ENCODE data around the gene ZNF438.
A peak's percentile ranks its signal among the peaks of the same experiment; 100 is the strongest.
"Not testable (repeated sequence)": the region's sequence is repeated elsewhere in the genome, so short reads cannot be mapped to it uniquely, and the experiment has no call there.

The ZNF438 gene

DNA sequence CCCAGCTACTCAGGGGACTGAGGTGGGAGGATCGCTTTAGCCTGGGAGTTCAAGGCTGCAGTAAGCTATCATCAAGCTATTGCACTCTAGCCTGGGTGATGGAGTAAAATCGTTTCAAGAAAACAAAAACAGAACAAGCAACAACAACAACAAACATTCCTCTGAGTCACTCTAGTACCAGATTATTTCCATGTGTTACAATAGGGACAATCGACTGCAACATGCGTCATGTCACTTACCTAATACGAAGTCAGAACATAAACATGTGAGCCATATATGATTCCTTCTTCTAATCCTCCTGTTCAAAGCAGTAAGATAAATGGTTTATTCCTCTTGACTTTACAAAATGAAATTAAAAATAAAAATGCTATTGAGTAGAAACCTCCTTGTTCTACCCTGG, 57.3 kb downstream of the ZNF438 start:
- Mint-ChIP-seq H3K4me1 (peaks cover 3% of the 10 kb centered on the region), H3K4me3 (no peak overlapping the region), H3K27ac (no peak overlapping the region), H3K9me3 (no peaks in the 10 kb centered on the region), H3K27me3 (no peaks in the 10 kb centered on the region), H3K36me3 (ENCODE audit: low read depth) (peaks cover 3% of the 10 kb centered on the region)
- no peak for DNase-seq
- ATAC-seq, result no peak

GRCh38 chr10:30973737-30974136, 57.9 kb downstream of the ZNF438 start:
- Mint-ChIP-seq H3K27ac (no peak overlapping the region), H3K27me3 (no peaks in the 10 kb centered on the region), H3K4me1 (peaks cover 5% of the 10 kb centered on the region), H3K9me3 (no peaks in the 10 kb centered on the region), H3K36me3 (ENCODE audit: low read depth) (no peaks in the 10 kb centered on the region), H3K4me3 (no peak overlapping the region)
- DNase-seq (no peak), ATAC-seq (no peak)

GRCh38 chr10:30970760-30971460, 60.8 kb downstream of the ZNF438 start:
- Mint-ChIP-seq H3K9me3 (no peaks in the 10 kb centered on the region), H3K27ac (no peak overlapping the region), H3K27me3 (no peaks in the 10 kb centered on the region), H3K4me3 (no peak overlapping the region), H3K36me3 (ENCODE audit: low read depth) (no peaks in the 10 kb centered on the region), H3K4me1 (peaks cover 7% of the 10 kb centered on the region)
- DNase-seq (no peak), ATAC-seq (no peak)

- no peaks in the 10 kb centered on the region for H3K36me3 Mint-ChIP-seq (ENCODE audit: low read depth)
- no peaks in the 10 kb centered on the region for H3K9me3 Mint-ChIP-seq
- no peak for DNase-seq
- H3K27me3 Mint-ChIP-seq, result no peaks in the 10 kb centered on the region
- no peak overlapping the region for H3K27ac Mint-ChIP-seq
- H3K4me3 Mint-ChIP-seq, result no peak overlapping the region
- ATAC-seq, result no peak
- peaks cover 19% of the 10 kb centered on the region for H3K4me1 Mint-ChIP-seq
These were observed 63.0 kb downstream of the ZNF438 start for GRCh38 chr10:30968711-30969110.

DNA sequence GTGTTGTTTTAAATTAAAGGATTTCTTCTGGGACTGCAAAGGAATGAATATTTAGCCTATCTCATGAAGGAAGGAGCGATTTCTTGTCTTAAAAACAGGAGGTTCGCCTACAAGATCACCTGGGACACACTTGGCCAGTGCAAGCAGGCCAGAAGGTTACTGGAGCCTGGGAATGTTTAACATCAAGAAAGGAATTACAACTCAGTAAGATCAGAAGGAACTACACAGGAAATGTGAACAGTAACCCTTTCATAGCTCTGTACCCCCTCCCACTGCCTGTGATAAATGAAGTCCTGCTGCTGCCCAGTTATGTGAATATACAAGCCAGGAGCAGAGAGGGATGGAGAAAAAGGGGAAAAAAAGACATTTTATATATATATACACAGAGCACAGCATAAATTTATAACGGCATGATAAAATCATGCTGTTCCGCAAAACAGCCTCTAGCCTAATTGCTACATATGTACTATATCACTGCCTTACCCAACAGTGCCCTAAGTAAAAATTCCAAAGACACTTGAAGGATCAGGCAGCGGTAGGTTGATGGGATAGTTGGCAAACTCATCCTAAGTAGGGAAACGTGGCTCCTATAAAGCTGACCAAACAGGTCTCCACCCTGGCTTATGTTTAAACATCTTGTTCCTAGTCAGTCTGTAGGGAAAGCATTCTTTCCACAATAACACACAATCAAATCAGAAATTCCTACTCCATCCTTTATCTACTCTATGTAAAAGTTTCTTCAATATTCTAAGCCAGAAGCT, 63.8 kb downstream of the ZNF438 start:
- H3K27ac Mint-ChIP-seq, result no peak overlapping the region
- H3K36me3 Mint-ChIP-seq (ENCODE audit: low read depth), result no peaks in the 10 kb centered on the region
- H3K4me1 Mint-ChIP-seq, result peaks cover 24% of the 10 kb centered on the region
- H3K27me3 Mint-ChIP-seq, result no peaks in the 10 kb centered on the region
- ATAC-seq (no peak), DNase-seq (no peak)
- H3K9me3 Mint-ChIP-seq, result no peaks in the 10 kb centered on the region
- no peak overlapping the region for H3K4me3 Mint-ChIP-seq

GRCh38 chr10:30963992-30964930, 67.4 kb downstream of the ZNF438 start:
- Mint-ChIP-seq H3K4me3 (peak overlapping the region; percentile 27), H3K27me3 (no peaks in the 10 kb centered on the region), H3K27ac (peak overlapping the region; percentile 86), H3K36me3 (ENCODE audit: low read depth) (peaks cover 4% of the 10 kb centered on the region), H3K9me3 (no peaks in the 10 kb centered on the region), H3K4me1 (peaks cover 19% of the 10 kb centered on the region)
- ATAC-seq, result peak; percentile 91
- no peak for DNase-seq

GRCh38 chr10:30962522-30962921, 69.1 kb downstream of the ZNF438 start:
- peaks cover 4% of the 10 kb centered on the region for H3K36me3 Mint-ChIP-seq (ENCODE audit: low read depth)
- H3K9me3 Mint-ChIP-seq, result no peaks in the 10 kb centered on the region
- no peak overlapping the region for H3K4me3 Mint-ChIP-seq
- no peak overlapping the region for H3K27ac Mint-ChIP-seq
- DNase-seq, result no peak
- no peaks in the 10 kb centered on the region for H3K27me3 Mint-ChIP-seq
- peaks cover 18% of the 10 kb centered on the region for H3K4me1 Mint-ChIP-seq
- no peak for ATAC-seq

GRCh38 chr10:30959836-30960210, 71.8 kb downstream of the ZNF438 start:
- no peak overlapping the region for H3K27ac Mint-ChIP-seq
- no peaks in the 10 kb centered on the region for H3K27me3 Mint-ChIP-seq
- H3K9me3 Mint-ChIP-seq, result no peaks in the 10 kb centered on the region
- DNase-seq (no peak), ATAC-seq (no peak)
- no peak overlapping the region for H3K4me3 Mint-ChIP-seq
- peaks cover 5% of the 10 kb centered on the region for H3K36me3 Mint-ChIP-seq (ENCODE audit: low read depth)
- H3K4me1 Mint-ChIP-seq, result peaks cover 16% of the 10 kb centered on the region

- not testable (repeated sequence) for H3K4me1 Mint-ChIP-seq; H3K27me3 Mint-ChIP-seq; H3K9me3 Mint-ChIP-seq; H3K4me3 Mint-ChIP-seq; ATAC-seq; DNase-seq; H3K27ac Mint-ChIP-seq; H3K36me3 Mint-ChIP-seq (ENCODE audit: low read depth)
These were observed 82.4 kb downstream of the ZNF438 start for GRCh38 chr10:30949218-30949617.

DNA sequence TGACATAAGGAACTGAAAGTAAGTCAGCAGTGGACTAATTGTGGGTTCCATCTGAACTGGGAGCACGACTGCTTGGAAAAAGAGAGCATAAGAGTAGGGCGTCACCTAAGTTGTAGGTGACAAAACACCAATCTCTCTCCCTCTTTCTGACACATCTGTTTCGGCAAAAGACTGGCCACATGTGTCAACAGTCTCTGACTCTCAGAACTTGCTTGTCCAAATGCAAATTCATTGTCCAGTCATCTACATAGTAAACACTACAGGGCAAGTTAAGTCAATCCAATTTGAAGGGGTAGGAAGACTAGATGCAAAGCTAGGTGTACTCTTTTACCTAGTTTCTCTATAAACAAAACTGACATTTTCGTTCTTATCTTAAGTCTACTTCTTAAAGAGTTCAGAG, 87.7 kb downstream of the ZNF438 start:
- ATAC-seq (no peak), DNase-seq (no peak)
- H3K27ac Mint-ChIP-seq, result no peak overlapping the region
- peaks cover 13% of the 10 kb centered on the region for H3K36me3 Mint-ChIP-seq (ENCODE audit: low read depth)
- H3K4me1 Mint-ChIP-seq, result no peaks in the 10 kb centered on the region
- no peaks in the 10 kb centered on the region for H3K27me3 Mint-ChIP-seq
- no peak overlapping the region for H3K4me3 Mint-ChIP-seq
- H3K9me3 Mint-ChIP-seq, result no peaks in the 10 kb centered on the region

- ATAC-seq (no peak), DNase-seq (no peak)
- Mint-ChIP-seq H3K4me1 (no peaks in the 10 kb centered on the region), H3K9me3 (no peaks in the 10 kb centered on the region), H3K27me3 (no peaks in the 10 kb centered on the region), H3K27ac (no peak overlapping the region), H3K36me3 (ENCODE audit: low read depth) (peaks cover 13% of the 10 kb centered on the region), H3K4me3 (no peak overlapping the region)
These were observed 88.2 kb downstream of the ZNF438 start for GRCh38 chr10:30943451-30943850.

- H3K4me3 Mint-ChIP-seq, result no peak overlapping the region
- no peak overlapping the region for H3K27ac Mint-ChIP-seq
- peaks cover 17% of the 10 kb centered on the region for H3K36me3 Mint-ChIP-seq (ENCODE audit: low read depth)
These were observed 91.4 kb downstream of the ZNF438 start for GRCh38 chr10:30940256-30940655.

DNA sequence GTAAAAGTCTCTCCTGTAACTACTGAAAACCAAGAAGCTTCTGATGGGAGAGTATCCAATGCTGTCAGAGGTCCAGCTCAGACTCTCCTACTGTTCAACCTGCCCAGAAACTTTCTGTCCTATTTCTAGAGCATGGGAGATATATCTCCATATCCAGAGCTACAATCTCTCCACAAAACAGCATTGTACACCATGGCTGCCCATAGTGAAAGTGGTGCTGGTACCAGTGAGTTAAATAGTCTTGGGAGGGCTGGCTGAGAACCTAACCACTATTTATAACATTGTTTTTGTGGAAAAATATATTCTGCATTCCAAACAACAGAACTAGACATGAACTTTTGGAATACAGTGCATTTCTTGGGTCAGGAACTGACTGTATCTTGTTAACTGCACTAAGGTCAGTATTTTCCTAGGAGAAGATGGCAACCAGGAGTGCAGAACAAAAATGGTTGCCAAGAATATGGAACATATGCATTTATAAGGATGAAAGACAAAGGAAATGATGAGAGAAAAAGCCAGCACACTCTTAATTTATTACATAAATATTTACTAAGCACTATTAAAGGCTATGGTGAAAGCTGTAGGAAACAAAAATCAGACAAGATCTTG, 91.9 kb downstream of the ZNF438 start:
- DNase-seq (no peak), ATAC-seq (no peak)
- Mint-ChIP-seq H3K27me3 (no peaks in the 10 kb centered on the region), H3K36me3 (ENCODE audit: low read depth) (peaks cover 20% of the 10 kb centered on the region), H3K4me3 (no peak overlapping the region), H3K4me1 (peaks cover 10% of the 10 kb centered on the region), H3K9me3 (peaks cover 11% of the 10 kb centered on the region), H3K27ac (no peak overlapping the region)

More at GRCh38 chr10:30940256-30940655, 91.4 kb downstream of the ZNF438 start:
- Mint-ChIP-seq H3K27me3 (no peaks in the 10 kb centered on the region), H3K4me1 (peaks cover 7% of the 10 kb centered on the region), H3K9me3 (peaks cover 8% of the 10 kb centered on the region)
- ATAC-seq (no peak), DNase-seq (no peak)

DNA sequence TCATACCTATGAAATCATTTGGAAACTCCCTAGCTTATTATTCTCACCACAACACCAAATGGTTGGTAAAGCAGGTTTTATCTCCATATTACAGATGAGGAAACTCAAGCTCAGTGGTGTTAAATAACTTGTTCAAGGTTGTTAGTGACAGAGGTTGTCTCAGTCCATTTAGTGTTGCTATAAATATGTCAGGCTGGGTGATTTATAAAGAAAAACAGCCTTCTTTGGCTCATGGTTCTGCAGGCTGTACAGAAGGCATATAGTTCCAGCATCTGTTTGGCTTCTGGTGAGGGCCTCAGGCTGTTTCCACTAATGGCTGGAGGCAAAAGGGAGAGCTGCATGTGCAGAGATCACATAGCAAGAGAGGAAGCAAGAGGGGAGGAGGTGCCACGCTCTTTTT, 96.6 kb downstream of the ZNF438 start:
- Mint-ChIP-seq H3K9me3 (peaks cover 11% of the 10 kb centered on the region), H3K36me3 (ENCODE audit: low read depth) (peaks cover 21% of the 10 kb centered on the region), H3K4me1 (peaks cover 10% of the 10 kb centered on the region), H3K27me3 (no peaks in the 10 kb centered on the region), H3K4me3 (no peak overlapping the region), H3K27ac (no peak overlapping the region)
- DNase-seq, result no peak
- no peak for ATAC-seq
